Stimulated activated CD4-positive, alpha-beta T cell treated with anti-CD3 and anti-CD28 coated beads, TNF-alpha, amount 100 ng/mL, for 4 hours (primary cell): ENCODE measurements around the gene USP54.
"Not testable (repeated sequence)": the region's sequence is repeated elsewhere in the genome, so short reads cannot be mapped to it uniquely, and the experiment has no call there.

Experiments used
- DNase-seq, 3 experiments: peaks; one replicate each; pipeline ENCODE4 v3.0.0-alpha.2; 2020; ENCODE audit warnings: low read depth in 3 of 3

Gene USP54

GRCh38 chr10:73590881-73591799 is at the start of gene USP54:
USP54 (minus strand) TSS chr10:73591342; CDS start chr10:73575658, 15,684 bp downstream.
- no peak for DNase-seq

- no peak for DNase-seq
Measured at GRCh38 chr10:73639286-73639685, 48.1 kb upstream of the USP54 start.

- no peak for DNase-seq
Measured at GRCh38 chr10:73635781-73636180, 44.6 kb upstream of the USP54 start.

GRCh38 chr10:73634421-73634820 is 43.3 kb upstream of the USP54 start:
- no peak for DNase-seq

- no peak for DNase-seq
Measured at GRCh38 chr10:73629165-73629564, 38.0 kb upstream of the USP54 start.

GRCh38 chr10:73628405-73628804 is 37.3 kb upstream of the USP54 start:
- DNase-seq = no peak

- no peak for DNase-seq
Measured at GRCh38 chr10:73627300-73627699, 36.2 kb upstream of the USP54 start.

- DNase-seq = peak; percentile 69 to 88 (median 85)
Measured at GRCh38 chr10:73625884-73626752, 35.0 kb upstream of the USP54 start.

GRCh38 chr10:73625004-73625883 is 34.1 kb upstream of the USP54 start:
- DNase-seq = no peak

- no peak for DNase-seq
Measured at GRCh38 chr10:73623056-73623455, 31.9 kb upstream of the USP54 start.

- DNase-seq = not testable (repeated sequence)
Measured at GRCh38 chr10:73620974-73621373, 29.8 kb upstream of the USP54 start.

GRCh38 chr10:73617143-73617542 is 26.0 kb upstream of the USP54 start:
- DNase-seq = not testable (repeated sequence)

GRCh38 chr10:73614720-73615119 is 23.6 kb upstream of the USP54 start:
- DNase-seq = no peak

GRCh38 chr10:73609116-73609515 is 18.0 kb upstream of the USP54 start:
- DNase-seq = no peak

GRCh38 chr10:73601486-73601921 is 10.4 kb upstream of the USP54 start:
- DNase-seq = no peak

- DNase-seq = no peak
Measured at GRCh38 chr10:73597346-73597745, 6.2 kb upstream of the USP54 start.

- no peak for DNase-seq
Measured at GRCh38 chr10:73593812-73594211, 2.7 kb upstream of the USP54 start.

- no peak for DNase-seq
Measured at GRCh38 chr10:73593110-73593509, 2.0 kb upstream of the USP54 start.

GRCh38 chr10:73591935-73592699 is 975 bp upstream of the USP54 start:
- DNase-seq = no peak

- no peak for DNase-seq
Measured at GRCh38 chr10:73589563-73590126, 1.5 kb downstream of the USP54 start.
